HG02759 (cell line): Measurements from ENCODE around the gene PPCDC.

Experiments used
- ATAC-seq: cut with Tn5 transposase; IDR thresholded peaks from one replicate; pipeline ENCODE4 v1.9.1; 2021; ENCODE audit warnings: mild to moderate bottlenecking, moderate library complexity; ENCODE audit not compliant: unreplicated experiment

Gene PPCDC, protein sequence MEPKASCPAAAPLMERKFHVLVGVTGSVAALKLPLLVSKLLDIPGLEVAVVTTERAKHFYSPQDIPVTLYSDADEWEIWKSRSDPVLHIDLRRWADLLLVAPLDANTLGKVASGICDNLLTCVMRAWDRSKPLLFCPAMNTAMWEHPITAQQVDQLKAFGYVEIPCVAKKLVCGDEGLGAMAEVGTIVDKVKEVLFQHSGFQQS

DNA sequence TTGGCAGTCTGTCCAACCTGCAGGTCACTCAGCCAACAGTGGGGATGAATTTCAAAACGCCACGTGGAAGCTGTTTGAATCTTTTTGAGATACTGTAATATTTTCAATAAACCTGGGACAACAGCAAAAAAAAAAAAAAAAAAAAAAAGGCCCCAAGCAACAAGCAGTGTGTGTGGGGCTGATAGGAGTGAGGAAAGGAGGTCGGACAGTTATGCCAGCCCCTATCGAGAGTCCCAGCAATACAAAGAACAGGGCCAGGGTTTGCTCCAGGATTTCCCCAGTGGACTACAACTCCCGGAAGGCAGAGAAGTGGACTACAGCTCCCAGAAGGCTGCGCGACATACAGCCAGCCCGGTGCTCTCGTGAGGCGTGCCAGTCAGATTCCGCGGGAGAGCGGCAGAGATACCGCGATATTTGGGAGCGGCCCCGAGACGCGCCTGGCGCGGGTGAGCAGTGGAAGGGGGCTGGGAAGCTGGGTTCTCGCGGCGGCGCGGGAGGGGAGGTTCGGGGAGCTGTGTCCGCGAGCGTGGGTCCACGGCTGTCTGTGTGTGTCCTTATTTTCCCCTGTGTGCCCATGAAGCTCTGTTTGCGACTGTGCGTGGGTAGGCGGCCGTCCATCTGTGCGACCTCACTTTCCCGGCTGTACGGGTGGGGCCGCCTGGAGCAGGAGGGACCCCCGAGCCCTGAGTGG is at the start of gene PPCDC:
Gene PPCDC (plus strand): TSS at position 410 of the 691 bp plus-strand sequence. CDS start 4,729 bp downstream, outside the sequence.
- peak; percentile 90 for ATAC-seq

DNA sequence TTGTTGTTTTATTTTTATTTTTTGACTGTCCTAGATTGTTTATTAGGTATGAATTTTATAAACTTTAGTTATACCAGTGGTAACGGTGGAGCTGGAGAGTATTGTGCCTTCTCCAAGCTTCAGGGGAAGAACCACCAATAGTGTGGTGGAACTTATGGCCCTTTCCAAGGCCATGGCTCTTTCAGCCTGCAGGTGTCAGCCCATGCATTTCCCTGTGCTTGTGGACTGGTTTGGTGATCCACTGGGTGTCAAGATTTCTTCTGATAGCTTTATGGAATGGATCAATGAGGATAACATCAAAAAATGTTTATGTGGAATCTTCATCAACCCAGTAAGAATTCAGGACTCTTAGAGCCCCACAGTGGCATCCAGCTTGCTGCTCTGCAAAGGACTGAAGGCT is 47.2 kb upstream of the PPCDC start:
- ATAC-seq: no peak

DNA sequence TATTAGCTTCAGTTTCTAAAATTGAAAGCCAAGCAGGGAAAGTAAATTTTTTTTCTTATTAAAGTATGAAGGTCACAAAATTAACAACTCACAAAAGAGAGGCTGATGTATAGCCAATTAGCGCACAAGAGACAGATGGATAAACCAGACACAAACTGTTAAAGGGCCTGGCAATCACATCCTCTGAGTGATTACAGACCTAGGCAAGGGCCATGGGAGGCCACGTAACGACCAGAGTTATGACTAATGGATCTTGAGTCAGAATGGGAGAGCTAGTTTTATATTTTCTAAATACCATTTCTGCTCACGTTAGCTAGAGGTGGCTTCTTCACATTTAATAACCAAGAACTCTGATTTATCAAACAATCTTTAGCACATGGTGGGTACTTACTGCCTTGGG is 45.8 kb upstream of the PPCDC start:
- no peak for ATAC-seq

DNA sequence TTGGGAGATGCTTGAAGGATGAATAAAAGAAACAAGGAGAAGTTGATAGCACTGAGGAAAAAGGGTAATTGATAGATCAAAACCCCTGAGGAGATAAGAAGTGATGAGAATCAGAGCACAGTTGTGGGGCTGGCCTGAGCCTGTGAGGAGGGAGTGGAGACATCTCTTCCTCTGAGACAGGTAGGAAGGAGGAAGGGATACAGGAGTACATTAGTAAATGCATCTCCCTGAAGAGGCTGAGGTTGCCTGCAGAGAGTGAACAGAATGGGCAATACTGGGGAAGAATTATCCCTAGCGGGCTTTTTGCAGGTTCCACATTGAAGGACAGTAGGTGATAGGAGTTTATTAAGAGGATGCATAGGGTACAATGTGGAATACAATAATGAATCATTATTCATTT is 45.3 kb upstream of the PPCDC start:
- no peak for ATAC-seq

DNA sequence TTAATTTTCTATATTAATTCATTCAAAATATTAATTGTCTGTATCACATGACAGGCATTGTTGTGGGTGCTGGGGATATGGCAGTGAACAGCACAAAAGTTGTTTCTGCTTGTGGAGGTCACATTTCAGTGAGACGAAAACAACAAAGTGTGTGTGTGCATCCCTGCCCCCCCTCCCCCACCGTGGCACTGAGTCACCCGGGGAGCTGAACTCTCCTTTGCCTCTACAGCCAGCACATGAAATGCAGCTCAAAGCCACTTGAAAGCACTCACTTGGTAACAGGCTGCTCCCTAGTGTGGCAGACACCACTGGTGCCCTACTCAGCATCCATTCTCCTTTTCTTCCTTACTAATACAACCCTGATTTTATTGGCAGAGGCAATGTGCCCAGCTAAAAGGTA is 44.9 kb upstream of the PPCDC start:
- ATAC-seq: no peak

DNA sequence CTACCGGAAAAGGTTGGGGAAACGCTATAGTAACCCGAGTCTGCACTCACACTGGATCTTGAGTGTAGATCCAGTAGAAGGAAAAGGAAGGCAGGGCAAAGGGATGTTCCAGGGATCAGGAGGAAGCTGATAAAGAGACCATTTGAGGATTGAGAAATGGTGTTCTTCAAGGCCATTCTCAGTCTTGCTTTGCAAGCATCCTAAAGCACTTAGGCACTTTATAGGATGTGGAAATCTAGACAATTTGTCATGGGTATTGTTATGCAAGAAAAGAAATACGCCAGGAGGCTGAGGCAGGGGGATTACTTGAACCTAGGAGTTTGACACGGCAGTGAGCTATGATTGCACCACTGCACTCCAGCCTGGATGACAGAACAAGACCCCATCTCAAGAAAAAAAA is 41.2 kb upstream of the PPCDC start:
- ATAC-seq: no peak

DNA sequence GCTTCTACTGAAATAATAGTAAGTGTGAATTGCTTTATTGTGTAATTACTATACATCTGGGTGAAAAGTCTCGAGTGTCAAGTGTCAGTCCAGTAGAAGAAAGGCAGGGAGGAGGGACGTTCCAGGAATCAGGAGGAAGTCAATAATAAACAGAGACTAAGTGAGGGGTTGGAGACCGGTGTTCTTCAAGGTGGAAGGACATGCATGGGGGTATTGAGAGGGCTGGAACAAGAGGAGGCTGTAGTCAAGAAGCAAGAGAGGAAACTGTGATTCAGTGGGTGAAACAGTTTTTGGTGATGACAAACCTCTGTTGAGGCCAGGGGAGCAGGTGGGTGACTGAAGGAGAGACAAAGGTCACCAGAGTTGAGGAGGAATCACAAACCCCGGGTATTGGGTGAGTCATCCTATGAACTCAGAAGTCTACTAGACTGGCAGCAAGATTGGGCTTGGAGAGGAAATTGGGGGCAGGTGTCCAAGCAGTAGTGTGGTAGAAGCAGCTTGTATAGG is 39.6 kb upstream of the PPCDC start:
- ATAC-seq: no peak

DNA sequence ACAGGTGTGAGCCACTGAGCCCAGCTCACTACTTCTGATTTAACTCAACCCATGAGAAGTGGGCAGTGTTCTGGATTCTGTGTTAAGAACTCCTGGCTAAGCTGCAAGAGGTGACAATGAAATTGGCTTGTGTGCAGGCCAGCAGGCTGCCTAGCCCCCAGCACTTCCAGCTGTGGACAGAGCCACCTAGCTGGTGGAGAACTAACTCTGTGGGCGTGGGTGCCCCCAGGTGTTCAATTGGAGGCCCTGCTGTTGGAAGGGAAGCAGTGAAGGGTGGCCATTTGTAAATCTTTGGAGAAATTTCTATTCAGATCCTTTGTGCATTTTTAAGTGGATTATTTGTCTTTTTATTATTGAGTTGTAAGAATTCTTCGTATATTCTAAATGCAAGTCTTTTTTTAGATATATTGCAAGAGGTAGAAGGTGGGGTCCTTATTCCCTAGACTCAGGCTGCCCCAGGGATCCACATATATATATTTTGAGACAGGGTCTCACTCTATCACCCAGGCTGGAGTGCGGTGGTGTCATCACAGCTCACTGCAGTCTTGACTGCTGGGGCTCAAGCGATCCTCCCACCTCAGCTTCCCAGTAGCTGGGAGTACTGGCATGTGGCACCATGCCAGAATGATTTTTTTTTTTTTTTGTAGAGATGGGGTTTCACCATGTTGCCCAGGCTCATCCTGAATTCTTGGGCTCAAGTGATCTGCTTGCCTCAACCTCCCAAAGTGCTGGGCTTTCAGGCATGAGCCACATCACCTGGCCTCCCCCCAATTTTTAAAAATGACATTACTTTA is 35.2 kb upstream of the PPCDC start:
- ATAC-seq: no peak

DNA sequence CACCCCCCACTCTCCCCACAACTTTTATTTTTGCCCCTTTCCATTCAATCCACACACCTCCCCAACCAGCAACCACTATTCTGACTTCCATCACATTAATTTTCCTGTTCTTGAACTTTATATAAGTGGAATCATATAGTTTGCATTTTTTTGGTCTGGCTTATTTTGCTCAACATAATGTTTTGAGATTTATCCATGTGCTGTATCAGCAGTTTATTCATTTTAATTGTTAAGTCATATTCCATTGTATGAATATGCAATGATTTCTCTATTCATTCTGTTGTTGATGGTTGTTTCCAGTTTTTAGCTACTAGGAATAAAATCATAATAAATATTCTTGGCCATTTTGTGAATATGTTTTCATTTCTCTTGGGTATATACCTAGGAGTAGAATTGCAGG is 33.9 kb upstream of the PPCDC start:
- ATAC-seq: no peak

DNA sequence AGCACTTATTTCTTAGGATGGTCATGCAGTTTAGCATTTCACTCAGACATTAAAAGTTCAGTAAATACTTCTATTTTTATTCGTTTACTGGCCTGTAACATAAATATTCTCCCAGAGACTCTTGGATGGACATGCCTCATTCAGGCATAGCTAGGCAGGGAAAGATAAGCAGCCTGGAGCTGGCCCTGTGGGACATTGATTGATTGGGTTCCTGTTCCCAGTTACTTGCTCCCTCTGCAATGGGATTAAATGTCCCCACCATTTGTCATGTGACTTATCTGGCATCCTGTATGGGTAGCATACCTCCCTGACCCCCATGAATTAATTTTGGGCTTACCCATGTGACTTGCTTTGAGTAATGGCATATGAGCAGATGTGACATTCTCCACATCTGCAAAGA is 30.8 kb upstream of the PPCDC start:
- no peak for ATAC-seq

DNA sequence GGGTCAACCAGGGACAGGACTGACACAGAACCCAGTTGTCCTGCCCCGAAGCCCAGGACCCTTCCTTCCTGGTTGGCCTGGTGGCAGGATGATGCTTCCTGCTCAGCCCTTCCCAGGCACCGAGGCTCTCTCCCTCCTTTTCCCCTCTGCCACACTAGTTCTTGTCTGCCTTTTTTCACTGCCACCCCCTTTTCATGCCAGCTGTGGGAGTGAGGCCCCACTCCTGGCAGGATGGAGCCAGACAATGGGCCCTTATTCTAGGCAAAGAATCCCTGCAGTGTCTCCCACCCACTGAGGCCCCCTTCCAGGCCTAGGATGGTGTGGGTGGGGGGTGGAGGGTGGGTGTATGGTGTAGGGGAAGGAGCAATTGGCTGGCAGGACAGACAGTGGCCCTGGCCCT is 29.2 kb upstream of the PPCDC start:
- no peak for ATAC-seq

DNA sequence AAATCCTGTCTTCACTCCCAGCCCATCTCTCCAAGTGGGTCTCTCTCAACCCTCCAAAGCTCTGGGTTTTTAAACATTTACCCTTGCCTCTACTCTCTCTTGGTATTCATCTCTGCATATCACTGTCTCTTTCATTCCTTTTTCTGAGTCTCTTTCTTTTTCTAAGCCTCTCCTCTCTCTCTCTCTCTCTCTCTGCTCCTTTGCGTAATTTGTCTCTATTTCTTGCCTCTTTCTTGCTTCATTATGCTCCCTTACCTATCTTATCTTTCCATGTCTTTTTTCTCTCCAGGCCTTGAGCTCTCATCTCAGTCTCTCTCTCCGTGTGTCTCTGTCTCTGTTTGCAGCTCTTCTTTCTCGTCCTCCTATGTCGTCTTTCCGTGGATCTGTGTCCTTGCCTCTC is 28.7 kb upstream of the PPCDC start:
- ATAC-seq: no peak

DNA sequence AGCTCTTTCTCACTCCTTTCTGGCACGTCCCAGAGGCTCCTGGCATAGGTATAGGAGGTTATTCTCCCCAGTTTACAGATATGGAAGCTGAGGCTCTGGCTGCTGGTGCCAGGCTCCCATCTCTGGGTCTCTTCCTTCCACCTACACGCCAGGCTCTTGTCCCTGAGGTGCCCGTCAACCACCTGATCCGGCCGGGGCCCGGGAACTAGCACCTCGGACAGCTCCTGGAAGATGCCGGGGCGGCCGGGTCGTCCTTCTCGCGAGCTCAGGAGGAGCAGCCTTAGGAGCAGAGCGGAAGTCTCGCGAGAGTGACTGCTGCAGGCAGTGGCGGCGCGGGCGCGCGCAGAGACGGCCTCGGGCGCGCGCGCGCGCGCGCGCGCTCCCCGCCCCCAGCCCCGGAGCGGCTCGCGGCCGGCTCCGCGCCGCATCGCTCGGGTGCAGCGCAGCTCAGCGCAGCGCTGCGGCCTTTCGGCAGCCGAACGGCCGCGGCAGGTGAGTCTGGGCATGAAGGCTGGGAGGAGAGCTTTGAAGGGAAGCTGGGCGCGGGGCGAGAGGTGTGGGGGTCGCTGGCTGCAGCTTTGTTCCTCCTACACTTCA is 28.1 kb upstream of the PPCDC start, which contains the start of gene SCAMP5:
Gene SCAMP5 (plus strand): TSS at position 382 of the 597 bp plus-strand sequence. CDS start 16,277 bp downstream, outside the sequence.
- peak; percentile 77 for ATAC-seq

DNA sequence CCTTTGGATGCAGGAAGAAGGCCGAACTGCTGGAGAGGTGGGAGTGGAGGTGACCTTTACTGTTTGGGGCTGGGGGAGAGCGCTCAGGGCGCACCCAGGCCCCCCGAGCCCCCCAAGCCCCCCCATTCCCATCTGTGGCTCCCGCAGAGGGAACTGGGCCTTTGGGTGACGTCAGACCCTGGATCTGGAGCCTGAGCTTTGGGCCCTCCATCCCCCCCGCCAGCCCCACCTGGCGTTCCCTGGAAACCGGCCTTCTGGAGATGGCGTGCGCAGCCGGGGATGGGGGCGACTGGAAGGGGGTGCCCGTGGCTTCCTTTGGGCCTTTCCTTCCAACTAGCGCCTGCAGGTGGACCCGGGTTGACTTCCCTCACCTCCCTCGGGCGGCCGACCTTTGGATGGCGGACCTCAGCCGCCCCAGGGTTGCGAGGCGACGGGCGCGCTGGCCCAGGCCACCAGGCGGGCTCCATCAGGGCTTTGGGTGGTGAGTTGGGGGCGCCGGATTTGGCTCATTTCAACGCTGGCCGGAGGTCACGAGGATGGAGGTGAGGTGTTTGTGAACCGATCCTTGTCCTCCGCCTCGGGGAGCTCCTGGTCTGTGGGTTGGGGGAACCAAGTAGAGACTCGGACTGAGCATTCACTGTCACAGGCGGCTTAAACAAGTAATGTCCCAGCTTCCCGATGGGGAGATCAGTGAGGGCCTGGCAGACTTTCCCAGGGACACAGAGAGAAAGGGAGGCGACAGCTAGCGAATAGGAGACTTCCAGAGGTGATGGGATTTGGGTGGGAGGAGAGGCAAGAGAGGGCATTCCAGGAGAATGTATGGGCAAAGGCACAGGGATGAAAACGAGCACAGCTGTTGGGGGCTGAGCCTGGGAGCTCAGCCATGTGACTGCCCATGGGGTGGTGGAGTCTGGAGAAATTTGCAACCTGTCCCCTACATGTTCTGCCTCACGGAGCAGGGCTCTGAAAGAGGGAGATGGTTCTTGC is 27.3 kb upstream of the PPCDC start:
- ATAC-seq: no peak

DNA sequence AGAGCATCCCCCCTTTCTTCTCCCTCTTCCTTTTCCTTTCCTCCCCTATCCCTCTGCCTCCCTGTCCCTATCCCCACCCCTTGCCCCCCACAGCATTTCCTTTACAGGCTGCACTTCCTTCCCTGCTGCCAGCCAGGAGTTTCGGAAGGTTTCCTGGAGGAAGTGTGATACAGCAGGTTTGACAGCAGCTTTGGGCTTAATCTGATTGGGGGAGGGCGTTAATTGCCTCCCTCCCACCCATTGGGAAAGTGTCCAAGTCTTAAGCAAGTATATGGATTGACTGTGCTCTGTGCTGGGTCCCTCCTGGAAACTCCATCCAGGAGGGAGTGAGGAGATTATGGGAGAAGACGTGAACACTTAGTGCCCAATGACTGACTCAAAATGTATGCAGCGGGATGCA is 26.2 kb upstream of the PPCDC start:
- ATAC-seq: no peak

DNA sequence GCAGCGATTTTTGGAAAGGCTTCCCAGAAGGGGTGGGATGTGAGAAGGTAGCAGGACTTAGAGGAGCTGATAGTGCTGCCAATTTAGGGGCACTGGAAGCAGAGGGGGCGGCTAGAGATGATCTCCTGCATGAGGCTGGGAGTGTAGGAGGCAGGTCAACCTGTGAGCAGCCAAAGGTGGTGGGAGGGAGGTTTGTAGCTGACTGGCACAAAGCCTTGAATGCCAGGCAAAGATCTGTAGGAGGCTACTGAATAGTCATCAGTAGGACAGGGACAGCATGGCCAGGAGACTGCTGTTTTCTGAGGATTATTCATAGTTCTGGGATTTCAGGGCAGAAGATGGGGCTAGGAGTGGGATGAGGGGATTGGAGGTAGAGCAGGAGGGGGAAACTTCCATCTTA is 25.8 kb upstream of the PPCDC start:
- ATAC-seq: no peak

DNA sequence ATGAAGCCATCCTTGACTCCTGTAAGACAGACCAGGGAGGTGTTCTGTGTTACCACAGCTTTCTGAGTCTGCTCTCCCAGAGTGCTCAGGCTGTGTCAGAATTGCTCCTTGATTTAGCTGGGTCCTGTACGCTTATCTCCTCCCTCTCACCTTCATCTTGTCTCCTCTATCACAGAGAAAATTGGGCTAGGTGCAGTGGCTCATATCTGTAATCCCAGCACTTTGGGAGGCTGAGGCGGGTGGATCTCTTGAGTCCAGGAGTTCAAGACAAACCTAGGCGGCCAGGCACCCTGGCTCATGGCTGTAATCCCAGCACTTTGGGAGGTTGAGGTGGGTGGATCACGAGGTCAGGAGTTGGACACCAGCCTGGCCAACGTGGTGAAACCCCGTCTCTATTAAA is 22.1 kb upstream of the PPCDC start:
- no peak for ATAC-seq

DNA sequence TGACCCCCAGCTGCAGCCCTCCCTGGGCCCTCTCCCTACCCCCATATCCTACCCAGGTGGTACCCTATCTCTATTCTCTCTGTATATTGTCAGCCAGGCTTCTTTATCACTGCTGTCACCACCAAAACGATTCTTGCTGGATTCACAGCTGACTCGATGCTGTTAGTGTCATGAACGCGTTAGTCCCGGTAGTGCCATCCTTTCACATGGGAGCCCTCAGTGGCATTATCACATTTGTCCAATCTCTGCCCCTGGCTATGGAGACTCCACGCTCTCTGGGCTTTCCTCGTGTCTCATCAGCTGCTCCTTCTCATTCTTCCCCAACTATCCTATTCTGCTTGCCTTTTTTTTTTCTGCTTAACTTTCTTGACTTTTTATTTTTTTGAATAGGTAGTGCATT is 21.0 kb upstream of the PPCDC start:
- ATAC-seq: no peak

DNA sequence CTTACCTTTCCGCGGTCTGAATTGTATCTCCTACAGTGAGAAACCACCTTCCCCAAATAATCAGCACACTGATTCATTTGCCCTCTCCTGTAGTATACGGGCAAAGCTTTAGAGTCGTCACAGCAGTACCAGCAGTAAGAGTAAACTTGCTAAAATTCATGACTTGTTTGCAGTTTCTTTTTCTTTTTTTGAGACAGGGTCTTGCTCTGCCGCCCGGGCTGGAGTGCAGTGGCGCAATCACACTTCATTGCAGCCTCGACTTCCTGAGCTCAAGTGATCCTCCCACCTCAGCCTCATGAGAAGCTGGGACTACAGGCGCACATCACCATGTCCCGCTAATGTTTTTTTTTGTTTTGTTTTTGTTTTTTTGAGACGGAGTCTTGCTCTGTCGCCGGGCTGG is 16.2 kb upstream of the PPCDC start:
- no peak for ATAC-seq

DNA sequence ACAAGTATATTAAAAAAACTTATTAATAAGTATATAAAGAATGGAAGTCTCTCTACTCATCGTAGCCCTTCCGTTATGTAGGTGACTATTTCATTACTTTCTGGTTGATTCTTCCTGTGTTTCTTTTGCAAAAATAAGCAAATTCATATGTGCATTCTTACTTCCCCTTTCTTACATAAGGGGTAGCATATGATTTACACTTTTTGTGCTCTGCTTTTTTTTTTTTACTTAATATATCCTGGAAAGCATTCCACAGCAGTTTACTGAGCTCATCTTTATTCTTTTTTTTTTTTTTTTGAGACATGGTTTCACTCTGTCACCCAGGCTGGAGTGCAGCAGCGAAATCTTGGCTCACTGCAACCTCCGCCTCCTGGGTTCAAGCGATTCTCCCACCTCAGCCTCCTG is 15.2 kb upstream of the PPCDC start:
- no peak for ATAC-seq
